BE2C (cell line): Measurements from ENCODE around the gene ZNF91.

Source experiments
- DNase-seq: peaks from one replicate; pipeline ENCODE4 v3.0.0-alpha.2; 2020
- H3K27me3 ChIP-seq: fragments of 250-450 bp; sonication (Bioruptor Pico); 2 replicates; pipeline ENCODE4 v1.5.1; 2020; ENCODE audit warnings: mild to moderate bottlenecking
- H3K36me3 ChIP-seq: fragments of 250-450 bp; sonication (Bioruptor Pico); 2 replicates; pipeline ENCODE4 v1.5.1; 2020; ENCODE audit warnings: mild to moderate bottlenecking
- H3K4me1 ChIP-seq: fragments of 250-450 bp; sonication (Bioruptor Pico); 2 replicates; pipeline ENCODE4 v1.5.1; 2020
- H3K4me3 ChIP-seq: 2 replicates; pipeline ENCODE4 v1.5.1; 2011; ENCODE audit warnings: low read depth, low read length
- H3K9me3 ChIP-seq: fragments of 250-450 bp; sonication (Bioruptor Pico); 2 replicates; pipeline ENCODE4 v1.5.1; 2020
- CTCF ChIP-seq: IDR thresholded peaks from 2 replicates; pipeline ENCODE4 v1.5.1; 2012; ENCODE audit warnings: mild to moderate bottlenecking, low read depth, low read length

The ZNF91 gene

DNA sequence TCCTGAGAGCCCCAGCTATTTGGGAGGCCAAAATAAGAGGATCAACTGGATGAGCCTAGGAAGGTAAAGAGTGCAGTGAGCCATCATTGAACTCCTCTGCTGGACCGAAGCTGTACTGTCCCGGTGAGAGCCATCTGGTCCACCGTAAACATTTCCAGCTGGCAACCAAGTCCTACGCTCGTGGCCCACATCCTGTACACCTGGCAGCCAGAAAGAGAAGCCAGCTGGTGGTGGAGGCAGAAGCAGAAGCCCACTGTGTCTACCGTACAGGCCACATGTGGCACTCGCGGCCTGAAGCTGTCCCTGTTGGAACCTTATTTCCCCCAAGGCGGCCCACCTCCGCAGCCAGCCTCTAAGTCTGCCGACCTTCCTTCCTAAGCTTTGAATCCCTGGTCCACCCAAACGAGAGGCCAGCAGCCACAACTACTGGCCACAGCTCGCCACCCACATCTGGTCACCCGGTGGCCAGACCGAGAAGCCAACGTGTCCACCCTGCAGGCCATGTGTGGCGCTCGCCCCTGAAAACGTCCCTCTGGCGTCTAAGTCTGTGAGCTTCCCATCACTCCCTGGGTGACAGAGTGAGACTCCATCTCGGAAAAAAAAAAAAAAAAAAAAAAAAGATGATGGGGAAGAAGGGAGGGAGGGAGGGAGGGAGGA, 14.2 kb upstream of the ZNF91 start:
- H3K27me3 ChIP-seq, result no peaks in the 10 kb centered on the region
- H3K4me3 ChIP-seq, result no peak overlapping the region
- DNase-seq, result no peak
- H3K36me3 ChIP-seq, result no peaks in the 10 kb centered on the region
- H3K9me3 ChIP-seq, result no peaks in the 10 kb centered on the region; the same call in 1 of the 2 replicates
- H3K4me1 ChIP-seq, result no peaks in the 10 kb centered on the region
- TF ChIP-seq CTCF, result no peak

GRCh38 chr19:23407616-23408133, 12.4 kb upstream of the ZNF91 start:
- H3K4me1 ChIP-seq, result no peaks in the 10 kb centered on the region
- no peak overlapping the region for H3K4me3 ChIP-seq
- H3K36me3 ChIP-seq, result no peaks in the 10 kb centered on the region
- H3K9me3 ChIP-seq, result no peaks in the 10 kb centered on the region; the same call in 1 of the 2 replicates
- no peaks in the 10 kb centered on the region for H3K27me3 ChIP-seq
- DNase-seq, result no peak
- no peak for TF ChIP-seq CTCF

- no peak for DNase-seq
- H3K36me3 ChIP-seq, result no peaks in the 10 kb centered on the region
- no peaks in the 10 kb centered on the region for H3K4me1 ChIP-seq
- no peak for TF ChIP-seq CTCF
- H3K27me3 ChIP-seq, result no peaks in the 10 kb centered on the region
- no peaks in the 10 kb centered on the region; the same call in 1 of the 2 replicates for H3K9me3 ChIP-seq
- no peak overlapping the region for H3K4me3 ChIP-seq
These were observed 11.4 kb upstream of the ZNF91 start for GRCh38 chr19:23406721-23407120.

GRCh38 chr19:23406091-23406490, 10.8 kb upstream of the ZNF91 start:
- no peak for TF ChIP-seq CTCF
- H3K9me3 ChIP-seq, result no peaks in the 10 kb centered on the region; the same call in 1 of the 2 replicates
- H3K4me1 ChIP-seq, result no peaks in the 10 kb centered on the region
- no peak overlapping the region for H3K4me3 ChIP-seq
- H3K36me3 ChIP-seq, result no peaks in the 10 kb centered on the region
- H3K27me3 ChIP-seq, result no peaks in the 10 kb centered on the region
- DNase-seq, result no peak

- Histone ChIP-seq H3K36me3 (no peaks in the 10 kb centered on the region), H3K4me3 (no peak overlapping the region), H3K9me3 (no peaks in the 10 kb centered on the region; the same call in 1 of the 2 replicates), H3K4me1 (no peaks in the 10 kb centered on the region), H3K27me3 (no peaks in the 10 kb centered on the region)
- TF ChIP-seq CTCF, result no peak
- DNase-seq, result no peak
These were observed 9.4 kb upstream of the ZNF91 start for GRCh38 chr19:23404676-23405075.

DNA sequence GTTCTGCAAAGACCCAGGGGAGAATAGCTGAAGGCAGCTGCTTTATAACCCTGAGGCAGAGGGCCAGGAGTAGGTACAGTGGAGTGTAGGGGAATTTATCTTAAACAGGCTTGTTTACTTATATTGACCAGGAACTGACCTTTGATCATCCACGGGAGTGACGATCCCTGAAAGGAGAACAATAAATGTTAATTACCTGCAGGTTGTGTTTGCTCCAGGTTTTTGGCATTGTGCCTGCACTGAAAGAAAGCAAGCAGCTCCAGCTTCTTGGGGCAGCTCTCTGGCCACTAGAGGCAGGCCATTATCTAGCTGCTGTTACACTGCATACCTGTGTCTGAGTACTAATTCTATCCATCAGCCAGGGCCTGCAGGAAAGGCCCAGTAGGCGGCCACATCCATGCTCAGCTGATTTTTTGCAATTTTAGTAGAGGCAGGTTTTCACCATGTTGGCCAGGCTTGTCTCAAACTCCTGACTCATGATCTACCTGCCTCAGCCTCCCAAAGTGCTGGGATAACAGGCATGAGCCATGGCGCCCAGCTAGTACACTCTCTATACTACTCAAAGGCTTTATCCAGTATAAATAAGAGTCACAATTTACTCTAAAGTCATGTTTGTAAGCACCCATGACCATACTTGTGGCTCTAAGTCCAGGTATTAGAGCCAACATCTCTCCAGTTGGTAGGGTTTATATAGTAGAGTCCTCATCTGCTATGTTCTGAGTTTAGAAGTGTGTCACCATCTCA, 8.5 kb upstream of the ZNF91 start:
- H3K36me3 ChIP-seq, result no peaks in the 10 kb centered on the region
- no peak for DNase-seq
- TF ChIP-seq CTCF, result no peak

More for the DNA sequence above, 8.5 kb upstream of the ZNF91 start:
- no peaks in the 10 kb centered on the region for H3K4me1 ChIP-seq
- H3K27me3 ChIP-seq, result no peaks in the 10 kb centered on the region
- no peaks in the 10 kb centered on the region; the same call in 1 of the 2 replicates for H3K9me3 ChIP-seq
- no peak overlapping the region for H3K4me3 ChIP-seq
